NOMO-1 treated with dmso at 0.1 percent for 144 hours (cell line): ENCODE results near the gene MINPP1.
A peak's percentile ranks its signal among the peaks of the same experiment; 100 is the strongest.
"Not testable (repeated sequence)": the region's sequence is repeated elsewhere in the genome, so short reads cannot be mapped to it uniquely, and the experiment has no call there.

Experiments used
- DNase-seq: peaks from one replicate; lab custom pipeline; 2025; ENCODE audit not compliant: unreplicated experiment; lab: John Stamatoyannopoulos, UW

The MINPP1 gene

DNA sequence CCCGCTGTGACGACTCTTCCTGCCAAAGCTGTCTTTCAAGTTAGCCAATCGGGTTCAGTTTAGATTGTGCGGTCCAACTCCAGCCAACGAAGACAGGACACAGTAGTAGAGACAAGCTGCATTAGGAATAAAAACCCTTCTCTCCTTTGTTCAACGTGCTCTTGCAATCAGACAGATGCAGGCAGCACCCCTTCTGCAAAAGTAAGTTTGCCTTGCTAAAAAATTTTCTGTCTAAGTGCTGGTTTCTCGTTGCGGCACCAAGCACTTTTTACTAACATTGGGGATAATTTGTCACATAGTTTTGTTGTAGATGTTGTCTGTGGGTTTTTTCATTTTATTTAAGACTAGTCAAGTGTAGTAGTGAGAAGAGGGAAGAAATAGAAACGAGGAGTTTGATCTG lies 58.1 kb downstream of the MINPP1 start:
- no peak for DNase-seq

DNA sequence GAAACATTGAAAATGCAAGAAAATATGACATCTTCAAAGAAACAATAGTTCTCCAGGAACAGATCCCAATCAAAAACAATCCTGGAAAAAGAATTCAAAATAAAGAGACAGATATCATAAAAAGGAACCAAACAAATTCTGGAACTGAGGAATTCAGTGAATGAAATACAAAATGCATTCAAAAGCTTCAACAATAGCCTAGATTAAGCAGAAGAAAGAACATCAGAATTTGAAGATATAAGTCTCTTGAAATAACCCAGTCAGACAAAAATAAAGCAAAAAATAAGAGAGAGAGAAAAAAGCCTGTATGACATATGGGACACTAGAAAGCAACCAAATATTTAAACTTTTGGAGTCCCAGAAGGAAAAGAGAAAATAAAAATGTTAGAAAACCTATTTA lies 60.3 kb downstream of the MINPP1 start:
- no peak for DNase-seq

DNA sequence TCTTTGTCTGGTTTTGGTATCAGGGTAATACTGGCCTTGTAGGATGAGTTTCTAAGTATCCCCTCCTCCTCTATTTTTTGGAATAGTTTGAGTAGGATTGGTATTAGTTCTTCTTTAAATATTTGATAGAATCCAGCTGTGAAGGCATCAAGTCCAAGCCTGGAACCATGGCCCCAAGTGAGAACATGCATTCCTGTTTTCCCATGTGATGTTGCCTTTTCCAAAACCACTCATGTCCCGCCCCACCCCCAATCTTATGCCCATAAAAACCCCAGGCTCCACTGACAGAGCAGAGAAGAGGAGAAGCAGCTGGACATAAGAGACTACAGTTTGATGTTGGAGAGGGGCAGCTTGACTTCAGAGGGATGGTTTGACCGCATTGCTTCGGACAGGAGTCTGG lies 71.2 kb downstream of the MINPP1 start:
- no peak for DNase-seq

DNA sequence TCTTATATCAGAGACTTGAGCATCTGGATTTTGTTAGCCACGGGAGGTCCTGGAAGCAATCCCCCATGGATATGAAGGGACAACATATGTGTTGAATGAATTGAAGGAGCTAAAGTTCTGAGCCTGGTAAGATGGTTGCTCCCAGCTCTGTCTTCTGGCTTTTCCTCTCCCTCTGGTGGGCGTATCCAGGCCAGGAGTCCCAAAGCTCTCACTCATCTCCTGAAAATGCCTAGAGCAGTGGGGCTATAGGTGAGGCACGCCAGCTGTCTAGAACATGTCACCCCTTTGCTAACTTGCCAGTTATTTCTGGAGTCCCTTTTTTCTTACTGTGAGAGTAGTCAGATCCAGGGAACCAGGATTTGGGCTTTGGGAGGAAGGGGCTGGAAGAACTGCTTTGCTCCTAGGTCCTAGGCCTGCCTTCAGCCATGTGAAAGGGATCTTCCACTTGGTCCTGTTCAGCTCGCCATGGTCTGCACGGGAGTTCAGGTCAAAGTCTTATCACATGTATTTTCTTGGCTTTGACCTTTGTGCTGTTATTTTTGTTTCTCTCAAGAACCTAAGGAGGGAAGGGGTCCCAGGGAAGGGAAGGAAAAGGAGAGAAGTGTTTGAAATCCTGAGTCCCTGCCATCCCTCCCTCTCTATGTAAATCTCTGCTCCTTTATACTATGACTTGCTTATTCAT lies 73.6 kb downstream of the MINPP1 start:
- no peak for DNase-seq

DNA sequence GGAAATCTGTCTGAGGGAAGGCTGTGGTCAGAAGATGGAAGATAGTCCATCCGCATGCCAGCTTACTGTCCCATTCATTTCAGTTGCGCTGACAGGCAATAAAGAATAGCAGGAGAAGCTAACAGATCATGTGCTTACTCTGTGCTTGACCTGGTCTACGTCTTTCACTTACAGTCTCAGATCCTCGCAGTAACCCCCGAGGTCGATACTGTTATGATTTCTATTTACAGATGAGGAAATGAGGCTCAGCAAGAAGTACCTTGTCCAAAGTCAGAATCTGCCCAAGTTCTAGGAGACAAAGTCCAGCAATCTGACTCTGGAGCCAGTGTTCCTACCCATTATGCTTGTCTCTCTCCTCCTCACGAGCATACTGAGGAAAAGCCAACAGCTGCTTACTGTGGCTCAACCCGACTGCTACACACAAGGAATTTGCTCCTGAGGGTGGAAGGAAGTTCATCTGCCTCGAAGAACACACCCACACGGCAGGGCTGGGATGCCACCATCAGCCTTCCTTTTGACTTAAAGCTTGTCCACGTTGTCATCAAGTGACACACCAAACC lies 74.2 kb downstream of the MINPP1 start:
- DNase-seq = no peak

DNA sequence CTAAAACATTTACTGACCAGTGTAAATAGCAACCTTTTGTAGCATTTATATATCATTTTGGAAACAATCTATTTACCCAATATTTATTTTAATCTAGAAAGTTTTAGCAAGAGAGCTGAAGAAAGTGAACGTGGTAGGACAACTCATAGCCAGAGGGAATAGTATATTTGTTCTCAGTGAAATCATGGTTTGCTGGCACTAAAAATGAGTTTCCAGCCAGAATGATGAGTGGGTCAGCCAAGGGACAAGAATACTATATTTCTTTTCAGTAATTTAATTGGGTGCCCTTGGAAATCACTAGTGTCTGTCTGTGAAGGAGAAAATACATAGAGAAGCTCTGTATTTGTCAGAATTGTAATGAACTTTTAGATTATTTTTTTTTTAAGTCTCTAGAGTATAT lies 74.9 kb downstream of the MINPP1 start:
- no peak for DNase-seq

DNA sequence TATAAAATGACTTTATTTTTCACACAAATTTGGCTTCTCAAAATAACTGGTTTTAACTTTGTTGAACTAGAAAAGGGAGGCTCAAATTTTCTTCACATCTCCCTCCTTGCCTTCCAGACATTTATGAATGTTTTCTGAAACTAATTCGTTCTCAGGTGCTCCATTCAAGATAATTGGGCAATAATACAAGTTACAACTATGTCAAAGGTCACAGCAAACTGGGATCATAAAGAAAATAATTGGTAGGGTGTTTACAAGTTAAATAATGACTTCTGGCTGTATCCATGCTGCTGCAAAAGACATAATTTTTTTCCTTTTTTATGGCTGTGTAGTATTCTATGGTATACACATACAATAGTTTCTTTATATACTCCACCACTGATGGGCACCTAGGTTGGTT lies 75.3 kb downstream of the MINPP1 start:
- no peak for DNase-seq

GRCh38 chr10:87585565-87586514 lies 81.1 kb downstream of the MINPP1 start:
- no peak for DNase-seq

GRCh38 chr10:87589645-87590051 lies 85.0 kb downstream of the MINPP1 start:
- no peak for DNase-seq

- no peak for DNase-seq
Measured at GRCh38 chr10:87590705-87591588, 86.3 kb downstream of the MINPP1 start.

DNA sequence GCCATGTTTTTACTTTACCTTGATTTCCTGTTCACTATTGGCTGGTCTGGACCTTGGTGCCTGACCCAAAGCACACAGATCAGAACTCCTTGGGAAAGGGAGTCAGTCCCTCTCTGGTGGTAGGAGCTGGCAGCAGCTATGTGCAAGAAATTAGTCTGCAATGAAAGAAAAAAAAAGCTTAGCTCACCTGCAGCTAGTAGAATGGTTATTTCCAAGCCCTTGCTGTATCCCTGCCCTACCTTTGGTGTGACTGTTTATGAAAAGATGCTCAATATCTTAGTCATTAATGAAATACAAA lies 86.8 kb downstream of the MINPP1 start:
- DNase-seq = no peak

DNA sequence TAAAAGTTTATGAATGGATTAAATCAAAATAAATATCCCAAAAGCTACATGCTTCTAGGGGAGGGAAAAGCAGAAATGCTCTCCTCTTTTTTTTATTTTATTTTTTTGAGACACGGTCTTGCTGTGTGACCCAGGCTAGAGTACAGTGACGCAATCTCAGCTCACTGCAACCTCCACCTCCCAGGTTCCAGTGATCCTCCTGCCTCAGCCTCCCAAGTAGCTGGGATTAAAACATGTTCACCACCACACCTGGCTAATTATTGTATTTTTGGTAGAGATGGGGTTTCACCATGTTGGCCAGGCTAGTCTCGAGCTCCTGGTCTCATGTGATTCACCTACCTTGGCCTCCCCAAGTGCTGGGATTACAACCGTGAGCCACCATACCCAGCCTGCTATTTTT lies 88.2 kb downstream of the MINPP1 start:
- not testable (repeated sequence) for DNase-seq

GRCh38 chr10:87593702-87594101 lies 89.0 kb downstream of the MINPP1 start:
- DNase-seq = no peak

DNA sequence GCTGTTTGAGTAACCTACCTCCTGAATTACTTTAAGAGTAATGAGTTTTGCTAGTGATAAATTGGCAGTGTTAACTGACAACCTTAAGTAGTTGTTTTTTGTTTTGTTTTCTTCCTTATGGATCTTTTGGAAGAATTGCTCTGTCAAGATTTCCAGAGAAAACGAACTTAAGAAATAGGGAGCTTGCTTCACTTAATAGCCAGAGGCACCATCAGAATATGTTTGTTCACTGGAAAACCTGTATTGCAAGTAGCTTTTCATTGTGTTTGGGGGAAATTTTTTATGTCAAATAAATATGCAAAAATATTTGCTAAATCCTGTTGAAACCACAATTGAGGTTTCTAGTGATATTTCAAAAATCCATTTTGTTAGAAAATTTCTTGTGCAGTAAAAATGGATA lies 89.5 kb downstream of the MINPP1 start:
- no peak for DNase-seq

DNA sequence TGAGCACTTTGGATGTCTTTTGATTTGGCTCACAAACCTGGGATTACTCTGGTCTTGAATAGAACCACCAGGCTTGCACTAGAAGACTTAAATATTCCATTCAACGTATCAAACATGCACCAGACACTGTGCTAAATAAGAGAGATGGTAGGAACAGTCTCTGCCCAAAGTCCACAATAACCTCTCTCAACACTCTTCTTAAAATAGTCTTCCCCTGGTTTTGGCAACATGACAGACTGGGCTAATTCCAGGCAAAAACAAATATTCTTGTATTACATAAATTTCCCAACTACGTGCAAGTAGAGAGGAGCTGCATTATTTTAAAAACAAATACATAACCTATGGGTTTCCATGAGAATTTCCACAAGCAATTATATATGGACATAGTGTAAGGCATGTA lies 90.2 kb downstream of the MINPP1 start:
- no peak for DNase-seq

- DNase-seq = peak; percentile 31
Measured at GRCh38 chr10:87596351-87596750, 91.7 kb downstream of the MINPP1 start.

DNA sequence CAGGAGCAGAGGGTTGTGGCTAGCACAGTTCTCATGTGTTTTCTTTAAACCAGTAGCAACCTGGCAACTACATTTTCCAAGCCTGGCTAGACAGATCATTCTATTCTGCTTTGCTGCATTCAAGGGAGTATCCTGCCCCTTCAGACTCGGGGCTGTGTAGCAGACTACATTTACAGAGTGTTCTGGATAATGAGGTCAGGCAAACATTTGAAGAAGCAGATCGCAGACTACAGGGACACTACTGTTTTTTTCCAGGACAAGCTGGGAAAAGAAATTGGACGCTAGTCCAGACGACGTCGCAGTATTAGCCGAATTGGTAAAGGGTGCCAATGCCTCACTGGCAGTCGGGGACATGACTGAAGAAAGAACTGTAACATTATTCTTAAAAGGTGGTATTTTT lies 94.0 kb downstream of the MINPP1 start:
- DNase-seq = no peak

- DNase-seq = no peak
Measured at GRCh38 chr10:87600581-87600980, 95.9 kb downstream of the MINPP1 start.
